NCI-H2171 (cell line): ENCODE results near the gene CD40.

Source experiments
- DNase-seq: peaks from one replicate; lab custom pipeline; 2025; lab: John Stamatoyannopoulos, UW

The CD40 gene

GRCh38 chr20:46122516-46123481, 4.7 kb downstream of the CD40 start:
- DNase-seq = no peak

- DNase-seq = no peak
Observed at GRCh38 chr20:46123482-46124245, 5.5 kb downstream of the CD40 start.

- DNase-seq = no peak
Observed at GRCh38 chr20:46126440-46127056, 8.4 kb downstream of the CD40 start.

- DNase-seq = no peak
Observed at GRCh38 chr20:46127396-46128010, 9.4 kb downstream of the CD40 start.

GRCh38 chr20:46128310-46129151, 10.4 kb downstream of the CD40 start:
- DNase-seq = no peak

GRCh38 chr20:46129955-46130481, 11.9 kb downstream of the CD40 start:
- peak; percentile 94 for DNase-seq

GRCh38 chr20:46130534-46130933, 12.4 kb downstream of the CD40 start:
- peak; percentile 94 for DNase-seq

GRCh38 chr20:46131396-46131795, 13.3 kb downstream of the CD40 start:
- no peak for DNase-seq

- DNase-seq = peak; percentile 77
Observed at GRCh38 chr20:46132705-46133120, 14.6 kb downstream of the CD40 start.

- DNase-seq = no peak
Observed at GRCh38 chr20:46133886-46134654, 16.0 kb downstream of the CD40 start.

- DNase-seq = no peak
Observed at GRCh38 chr20:46134716-46135115, 16.6 kb downstream of the CD40 start.

GRCh38 chr20:46135856-46136633, 17.9 kb downstream of the CD40 start:
- DNase-seq = no peak

GRCh38 chr20:46137816-46138215, 19.7 kb downstream of the CD40 start:
- no peak for DNase-seq

- DNase-seq = no peak
Observed at GRCh38 chr20:46139266-46139889, 21.3 kb downstream of the CD40 start.

GRCh38 chr20:46139908-46140482, 21.9 kb downstream of the CD40 start:
- DNase-seq = peak; percentile 74

- peak; percentile 37 for DNase-seq
Observed at GRCh38 chr20:46142124-46142523, 24.0 kb downstream of the CD40 start.

- DNase-seq = no peak
Observed at GRCh38 chr20:46144432-46145025, 26.4 kb downstream of the CD40 start.

GRCh38 chr20:46145713-46146112, 27.6 kb downstream of the CD40 start:
- peak; percentile 93 for DNase-seq
